ENCODE results near the gene FBXO31. TPM values are rescaled to one million over a fixed set of nuclear protein-coding genes. Genes with fewer than 3 reads are reported as not detected.

Gene FBXO31
- total and polyA plus RNA-seq, 10 of the 15 experiments (the other 5 are each of a cell fraction or from before 2014, with no cell fraction given), result 0.19 to 33.1 (median 10.3) TPM

GRCh38 chr16:87407511-87408112, 24.0 kb upstream of the FBXO31 start:
- ChIA-PET POLR2A (interaction anchor here (0.9 kb wide), 1 partner anchor 11 kb away, joined by 3 read pairs; no protein-coding TSS in a partner anchor), CTCF (interaction anchor here (1.0 to 1.4 kb wide), 2 partner anchors 12 to 13 kb away, joined by 3 to 4 read pairs; no protein-coding TSS in a partner anchor), SMC1A (ENCODE audit: uncharacterized antibody, unreplicated experiment) (interaction anchor here (0.8 to 1.5 kb wide), 3 partner anchors 13 to 125 kb away, joined by 3 to 4 read pairs (median 4); no protein-coding TSS in a partner anchor), RAD21 (ENCODE audit: unreplicated experiment) (interaction anchor here (0.9 to 1.3 kb wide), 2 partner anchors 9 to 13 kb away, joined by 4 to 5 read pairs; no protein-coding TSS in a partner anchor)
- H4K20me1 ChIP-seq (ENCODE audit: control insufficient read depth, insufficient read depth), result no peaks in the 10 kb centered on the region; the same call in none of the 2 replicates
- peak overlapping the region; percentile 88 for H3K4me2 ChIP-seq (ENCODE audit: control insufficient read depth, insufficient read depth)
- no peaks in the 10 kb centered on the region for H3K79me2 ChIP-seq (ENCODE audit: control insufficient read depth, insufficient read depth, low read length)
- BruUV-seq (replicated peaks), result no TSS peak
- WGBS (ENCODE audit: insufficient coverage, insufficient replicate concordance, low lambda C conversion rate, missing lambda C conversion rate), result 3% methylated on average over 26 of the region's 26 CpGs
- in situ Hi-C loops (cut with MboI) (no loop called here), intact Hi-C loops (cut with micrococcal nuclease; ENCODE audit: unreplicated experiment) (no loop called here)
- peak; percentile 88 for FAIRE-seq
- H2AFZ ChIP-seq (ENCODE audit: control insufficient read depth, low read depth, low read length), result no peak overlapping the region
- H3K27ac ChIP-seq (ENCODE audit: control insufficient read depth, insufficient read depth), result no peak overlapping the region
- DNase-seq (ENCODE audit: low read depth, low spot score), result peak; percentile 84
- peaks cover 11% of the 10 kb centered on the region for H3K4me1 ChIP-seq (ENCODE audit: control insufficient read depth, insufficient read depth, low read length)
- no peaks in the 10 kb centered on the region; the same call in 2 of the 3 replicates for H3K9me3 ChIP-seq (replicated peaks; ENCODE audit: control insufficient read depth, insufficient read depth, low read length)
- 0 out of 4 replicates have a peak, but pooled peaks cover 0 to 2% of the 10 kb centered on the region in 2 experiments for H3K36me3 ChIP-seq (ENCODE audit: control insufficient read depth in 2 of 2, insufficient read depth in 2 of 2, low read length in 1 of 2)
- peaks cover 0 to 3% of the 10 kb centered on the region in 2 experiments; a peak in 2 of 4 replicates for H3K27me3 ChIP-seq (replicated peaks in 1 of 2; ENCODE audit: control insufficient read depth in 2 of 2, insufficient read depth in 2 of 2, low read length in 1 of 2)
- ATAC-seq, result peak; percentile 95
- H3K9ac ChIP-seq (ENCODE audit: control insufficient read depth, insufficient read depth, low read length), result no peak overlapping the region; the same call in 1 of the 2 replicates
- no peak overlapping the region for H3K4me3 ChIP-seq
- TF ChIP-seq NFIC (IDR thresholded peaks at IDR 0.05; ENCODE audit: low read depth, low read length) (peak; percentile 72), BHLHE40 (IDR thresholded peaks at IDR 0.05; ENCODE audit: borderline replicate concordance in 1 of 2, low read depth in 2 of 2, low read length in 1 of 2) (peak; percentile 71 to 76; a peak in 2 of 4 replicates), CREM (IDR thresholded peaks at IDR 0.05; ENCODE audit: low read depth) (0 out of 2 replicates have a peak, but pooled peaks have one; percentile 33), NFYA (IDR thresholded peaks at IDR 0.05; ENCODE audit: borderline replicate concordance, low read depth, low read length) (no peak), RUNX3 (IDR thresholded peaks at IDR 0.05; ENCODE audit: low read length) (peak; percentile 99), ZNF622 (IDR thresholded peaks at IDR 0.05) (no peak), MEF2B (IDR thresholded peaks at IDR 0.05; ENCODE audit: partially characterized antibody, poor library complexity, severe bottlenecking) (peak; percentile 27), ATF7 (IDR thresholded peaks at IDR 0.05; ENCODE audit: low read depth) (no peak), IKZF2 (IDR thresholded peaks at IDR 0.05) (peak; percentile 89 to 90), HCFC1 (IDR thresholded peaks at IDR 0.05; ENCODE audit: low read length) (no peak), SIN3A (IDR thresholded peaks at IDR 0.05; ENCODE audit: low read depth, low read length) (no peak), GABPA (IDR thresholded peaks at IDR 0.05; ENCODE audit: low read depth) (0 out of 2 replicates have a peak, but pooled peaks have one; percentile 16), RB1 (IDR thresholded peaks at IDR 0.05; ENCODE audit: borderline replicate concordance) (no peak), RELA (IDR thresholded peaks at IDR 0.05; ENCODE audit: borderline replicate concordance, partially characterized antibody) (no peak), RFX5 (IDR thresholded peaks at IDR 0.05; ENCODE audit: low read depth, low read length) (0 out of 2 replicates have a peak, but pooled peaks have one; percentile 23), BCL3 (IDR thresholded peaks at IDR 0.05; ENCODE audit: borderline replicate concordance, insufficient read depth, low read depth, low read length, poor library complexity, severe bottlenecking) (peak; percentile 13), RELB (IDR thresholded peaks at IDR 0.05; ENCODE audit: low read depth) (0 out of 2 replicates have a peak, but pooled peaks have one; percentile 13), SMC3 (IDR thresholded peaks at IDR 0.05; ENCODE audit: borderline replicate concordance, low read length) (peak; percentile 9; the same call in 1 of the 2 replicates), SRF (IDR thresholded peaks at IDR 0.05; ENCODE audit: low read depth in 2 of 2, low read length in 2 of 2) (no peak), MTA3 (IDR thresholded peaks at IDR 0.05; ENCODE audit: borderline replicate concordance, low read length) (peak; percentile 86)
